Brain microvascular endothelial cell (primary cell): ENCODE data around the gene LDLRAD2.

Experiments used
- DNase-seq: peaks from one replicate; pipeline ENCODE4 v3.0.0-alpha.2; 2020
- H3K27ac ChIP-seq: fragments of 250-450 bp; sonication (Bioruptor Pico); 2 replicates; pipeline ENCODE4 v1.5.1; 2020; ENCODE audit warnings: mild to moderate bottlenecking, moderate library complexity
- H3K27me3 ChIP-seq: fragments of 250-450 bp; sonication (Bioruptor Pico); replicated peaks from 2 replicates; pipeline ENCODE4 v1.5.1; 2020; ENCODE audit warnings: mild to moderate bottlenecking
- H3K36me3 ChIP-seq: fragments of 250-450 bp; sonication (Bioruptor Pico); replicated peaks from 2 replicates; pipeline ENCODE4 v1.5.1; 2020; ENCODE audit warnings: mild to moderate bottlenecking
- H3K4me3 ChIP-seq: 2 replicates; pipeline ENCODE4 v1.5.1; 2011; ENCODE audit warnings: low read depth, mild to moderate bottlenecking, control low read depth, low read length, moderate library complexity
- in situ Hi-C: cut with HindIII; loops from 2 replicates; pipeline ENCODE4 v1.10.0; 2017; ENCODE audit warnings: low sequenced_read_pairs, low pct_ligation_motif_present
- TF ChIP-seq, protein P1 (sequence below): IDR thresholded peaks from 2 replicates; pipeline ENCODE4 v1.5.1; 2011; ENCODE audit warnings: low read depth, mild to moderate bottlenecking, moderate library complexity, low read length, control low read depth, inconsistent platforms; ENCODE audit errors: missing control alignments

LDLRAD2 gene

DNA sequence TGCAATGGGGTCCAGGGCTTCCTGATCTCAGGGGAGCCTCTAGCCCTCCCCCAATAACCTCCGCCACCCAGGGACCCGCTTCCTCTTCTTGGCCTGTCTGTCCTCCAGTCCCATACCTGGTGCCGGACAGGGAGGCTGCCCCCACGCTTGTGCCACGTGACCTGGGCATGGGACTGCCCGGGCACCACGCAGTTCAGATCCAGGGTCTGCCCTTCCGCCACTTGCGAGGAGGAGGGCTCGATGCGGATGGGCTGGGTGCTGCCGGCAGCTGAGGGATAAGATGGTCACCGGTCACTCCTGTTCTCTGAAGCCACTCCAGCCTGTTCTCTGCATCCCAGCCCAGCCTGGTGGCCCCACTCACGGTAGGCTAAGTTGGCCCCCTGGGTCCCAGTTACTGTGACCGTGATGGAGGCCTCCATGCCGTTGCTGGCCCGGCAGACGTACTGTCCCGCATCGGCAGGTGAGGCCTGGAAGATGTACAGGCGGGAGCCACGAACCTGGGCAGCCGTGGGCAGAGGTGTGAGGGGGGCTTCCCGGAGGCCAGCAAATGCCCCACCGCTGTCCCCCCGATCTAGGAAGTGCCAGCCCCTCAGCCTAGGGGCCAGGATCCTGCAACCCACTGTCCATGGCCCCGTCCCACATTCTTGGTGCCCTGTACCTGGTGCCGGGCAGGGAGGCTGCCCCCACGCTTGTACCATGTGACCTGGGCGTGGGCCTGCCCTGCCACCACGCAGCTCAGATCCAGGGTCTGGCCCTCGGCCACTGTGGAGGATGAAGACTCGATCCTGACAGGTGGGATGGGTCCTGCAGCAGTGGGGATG lies 39.6 kb downstream of the LDLRAD2 start:
- H3K27ac ChIP-seq, result no peak overlapping the region
- TF ChIP-seq, protein P1, sequence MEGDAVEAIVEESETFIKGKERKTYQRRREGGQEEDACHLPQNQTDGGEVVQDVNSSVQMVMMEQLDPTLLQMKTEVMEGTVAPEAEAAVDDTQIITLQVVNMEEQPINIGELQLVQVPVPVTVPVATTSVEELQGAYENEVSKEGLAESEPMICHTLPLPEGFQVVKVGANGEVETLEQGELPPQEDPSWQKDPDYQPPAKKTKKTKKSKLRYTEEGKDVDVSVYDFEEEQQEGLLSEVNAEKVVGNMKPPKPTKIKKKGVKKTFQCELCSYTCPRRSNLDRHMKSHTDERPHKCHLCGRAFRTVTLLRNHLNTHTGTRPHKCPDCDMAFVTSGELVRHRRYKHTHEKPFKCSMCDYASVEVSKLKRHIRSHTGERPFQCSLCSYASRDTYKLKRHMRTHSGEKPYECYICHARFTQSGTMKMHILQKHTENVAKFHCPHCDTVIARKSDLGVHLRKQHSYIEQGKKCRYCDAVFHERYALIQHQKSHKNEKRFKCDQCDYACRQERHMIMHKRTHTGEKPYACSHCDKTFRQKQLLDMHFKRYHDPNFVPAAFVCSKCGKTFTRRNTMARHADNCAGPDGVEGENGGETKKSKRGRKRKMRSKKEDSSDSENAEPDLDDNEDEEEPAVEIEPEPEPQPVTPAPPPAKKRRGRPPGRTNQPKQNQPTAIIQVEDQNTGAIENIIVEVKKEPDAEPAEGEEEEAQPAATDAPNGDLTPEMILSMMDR, result no peak
- H3K36me3 ChIP-seq, result peaks cover 67% of the 10 kb centered on the region
- no peaks in the 10 kb centered on the region for H3K27me3 ChIP-seq
- H3K4me3 ChIP-seq, result no peak overlapping the region
- in situ Hi-C loops, result no loop called here
- no peak for DNase-seq

DNA sequence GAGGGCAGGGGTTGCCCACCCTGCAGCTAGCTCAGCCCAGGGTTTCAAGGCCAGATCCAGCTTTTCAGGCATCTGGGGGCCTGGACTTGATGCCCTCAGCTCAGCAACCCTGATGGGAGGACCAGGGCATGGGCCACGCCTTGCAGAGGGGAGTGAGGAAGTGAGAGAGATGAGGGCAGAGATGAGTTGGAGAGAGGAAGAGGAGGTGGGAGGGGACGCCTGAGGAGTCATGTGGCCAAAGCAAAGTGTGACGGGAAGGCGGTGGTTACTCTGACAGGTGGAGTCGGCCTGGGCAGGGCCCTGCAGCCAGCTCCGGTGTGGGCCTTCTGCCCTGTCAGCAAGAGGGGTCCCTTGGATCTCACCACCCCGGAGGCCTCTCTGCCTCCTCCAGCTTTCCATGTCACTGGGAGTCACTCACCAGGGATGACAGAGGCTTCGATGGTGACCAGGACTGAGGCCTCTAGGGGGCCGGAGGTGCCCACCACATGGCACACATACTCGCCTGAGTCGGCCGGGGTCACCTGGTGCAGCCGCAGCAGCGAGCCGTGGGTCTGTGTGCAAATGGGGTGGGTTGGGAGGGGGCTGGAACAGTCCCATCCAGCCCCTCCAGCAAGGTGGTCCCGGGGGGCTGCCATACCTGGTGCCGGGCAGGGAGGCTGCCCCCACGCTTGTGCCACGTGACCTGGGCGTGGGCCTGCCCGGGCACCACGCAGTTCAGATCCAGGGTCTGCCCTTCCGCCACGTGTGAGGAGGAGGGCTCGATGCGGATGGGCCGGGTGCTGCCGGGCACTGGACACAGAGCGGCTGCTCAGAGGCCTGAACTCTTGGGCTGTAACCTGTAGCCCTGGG lies 40.4 kb downstream of the LDLRAD2 start:
- TF ChIP-seq, protein P1, result no peak
- no peaks in the 10 kb centered on the region for H3K27me3 ChIP-seq
- peaks cover 70% of the 10 kb centered on the region for H3K36me3 ChIP-seq
- no peak overlapping the region for H3K4me3 ChIP-seq
- no peak overlapping the region for H3K27ac ChIP-seq
- DNase-seq, result no peak
- in situ Hi-C loops, result no loop called here

DNA sequence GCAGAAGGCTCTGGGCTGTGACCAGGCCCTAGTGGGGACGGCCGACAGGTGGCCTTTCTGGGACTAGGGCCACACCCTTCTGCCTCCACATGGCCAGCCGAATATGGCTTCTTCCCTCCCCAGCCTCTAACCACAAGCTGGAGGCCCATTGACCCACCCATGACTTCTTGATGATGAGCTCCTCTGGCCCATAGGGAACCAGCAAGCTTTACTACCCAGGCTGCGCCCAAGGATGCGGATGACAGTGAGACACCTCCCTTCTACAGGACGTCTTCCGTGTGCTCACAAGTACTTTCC lies 41.0 kb downstream of the LDLRAD2 start:
- Histone ChIP-seq H3K4me3 (no peak overlapping the region), H3K27ac (no peak overlapping the region), H3K36me3 (peaks cover 64% of the 10 kb centered on the region), H3K27me3 (no peaks in the 10 kb centered on the region)
- in situ Hi-C loops, result no loop called here
- DNase-seq, result no peak
- TF ChIP-seq, protein P1, result no peak

DNA sequence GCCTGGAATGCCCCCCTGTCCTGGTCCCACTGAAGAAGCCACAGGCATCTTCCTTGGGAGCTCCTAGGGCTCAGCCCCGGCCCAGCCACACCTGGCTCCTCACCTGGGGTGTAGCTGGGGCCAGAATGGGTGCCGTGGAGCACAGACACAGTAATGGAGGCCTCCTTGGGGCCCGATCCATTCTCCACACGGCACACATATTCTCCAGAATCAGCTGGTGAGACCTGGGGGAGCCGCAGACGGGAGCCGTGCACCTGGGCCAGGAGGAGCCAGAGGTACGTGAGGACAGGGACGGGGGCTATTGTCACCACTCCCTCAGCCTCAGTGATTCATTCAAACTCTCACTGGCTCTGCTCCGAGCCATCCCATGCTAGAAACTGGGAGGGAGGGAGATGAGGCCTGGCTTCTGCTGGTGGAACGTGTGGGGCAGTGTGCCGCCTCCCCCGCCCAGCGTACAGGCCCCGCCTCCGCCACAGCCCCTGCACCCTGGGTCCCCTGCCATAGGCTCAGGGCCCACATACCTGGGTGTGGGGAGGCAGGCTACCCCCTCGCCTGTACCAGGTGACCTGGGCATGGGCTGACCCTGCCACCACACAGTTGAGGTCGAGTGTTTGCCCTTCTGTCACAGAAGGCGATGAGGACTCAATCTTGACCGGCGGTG lies 42.2 kb downstream of the LDLRAD2 start:
- no peak for DNase-seq
- TF ChIP-seq, protein P1, result no peak
- no peak overlapping the region for H3K4me3 ChIP-seq
- no peak overlapping the region for H3K27ac ChIP-seq
- no peaks in the 10 kb centered on the region for H3K27me3 ChIP-seq
- in situ Hi-C loops, result no loop called here
- peaks cover 55% of the 10 kb centered on the region for H3K36me3 ChIP-seq

DNA sequence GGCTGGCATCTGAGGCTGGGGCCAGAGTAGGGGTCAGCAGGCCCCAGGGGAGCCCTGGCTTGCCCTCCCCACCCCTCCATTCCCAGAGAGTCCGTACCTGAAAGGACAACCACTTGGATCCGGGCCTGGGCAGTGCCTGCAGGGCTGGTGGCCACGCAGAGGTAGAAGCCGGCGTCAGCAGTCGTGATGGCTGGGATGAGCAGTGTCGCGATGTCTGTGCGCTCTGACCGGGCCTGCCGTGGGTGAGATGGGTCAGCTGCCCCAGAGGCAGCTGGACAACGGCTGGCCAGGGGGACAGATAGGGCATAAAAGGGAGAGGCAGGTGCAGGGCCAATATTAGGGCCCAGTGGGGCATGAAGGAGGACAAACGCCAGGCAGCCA lies 42.7 kb downstream of the LDLRAD2 start:
- H3K27me3 ChIP-seq, result no peaks in the 10 kb centered on the region
- peaks cover 60% of the 10 kb centered on the region for H3K36me3 ChIP-seq
- TF ChIP-seq, protein P1, result no peak
- DNase-seq, result no peak
- H3K27ac ChIP-seq, result no peak overlapping the region
- no peak overlapping the region for H3K4me3 ChIP-seq
- in situ Hi-C loops, result no loop called here
